EL (cell line): ENCODE measurements around the gene GLIS2.

Source experiments
- DNase-seq: peaks from one replicate; pipeline ENCODE4 v3.0.0-alpha.2; 2016

GLIS2 gene

DNA sequence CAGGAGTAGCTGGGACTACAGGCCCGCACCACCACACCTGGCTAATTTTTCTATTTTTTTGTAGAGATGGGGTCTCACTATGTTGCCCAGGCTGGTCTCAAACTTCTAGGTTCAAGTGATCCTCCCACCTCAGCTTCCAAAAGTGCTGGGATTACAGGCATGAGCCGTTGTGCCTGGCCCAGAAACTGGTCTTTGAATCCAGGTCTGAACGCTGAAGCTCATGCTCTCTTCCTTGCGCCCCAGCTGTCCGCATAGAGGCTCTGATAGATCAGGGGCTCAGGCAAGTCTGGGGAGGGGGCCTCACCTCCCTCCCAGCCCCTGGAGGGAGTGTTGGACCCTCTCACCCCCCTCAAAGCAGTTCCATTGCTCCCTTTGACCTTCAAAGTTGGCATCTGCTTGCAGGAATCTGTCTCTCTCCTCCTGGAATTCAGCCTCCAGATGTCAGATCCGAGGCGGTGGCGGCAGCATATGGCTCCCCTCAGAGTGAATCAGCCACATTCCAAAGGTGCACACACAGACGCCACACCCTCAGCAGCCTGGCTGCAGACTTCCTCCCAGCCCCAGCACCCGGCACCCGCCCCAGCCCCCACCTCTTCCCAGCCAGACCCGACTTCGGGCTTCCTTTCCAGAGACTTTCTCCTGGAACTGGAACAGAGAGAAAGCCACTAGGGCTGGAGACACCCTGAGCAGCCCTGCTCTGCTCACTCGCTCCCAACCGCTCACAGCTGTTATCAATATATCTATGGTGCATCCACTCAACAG lies 16.9 kb upstream of the GLIS2 start:
- peak; percentile 95 for DNase-seq

DNA sequence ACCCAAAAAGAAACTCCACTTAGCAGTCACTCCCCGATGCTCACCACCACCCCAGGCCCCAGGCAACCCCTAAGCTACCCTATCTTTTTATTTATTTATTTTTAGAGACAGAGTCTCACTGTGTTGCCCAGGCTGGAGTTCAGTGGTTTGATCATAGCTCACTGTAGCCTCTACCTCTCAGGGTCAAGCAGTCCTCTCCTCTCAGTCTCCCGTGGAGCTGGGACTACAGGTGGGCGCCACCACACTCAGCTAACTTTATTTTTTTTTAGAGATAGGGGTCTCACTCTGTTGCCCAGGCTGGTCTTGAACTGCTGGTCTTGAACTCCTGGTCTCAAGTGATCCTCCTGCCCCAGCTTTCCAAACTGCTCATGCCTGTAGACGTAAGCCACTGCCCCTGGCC lies 14.7 kb upstream of the GLIS2 start:
- DNase-seq = no peak

DNA sequence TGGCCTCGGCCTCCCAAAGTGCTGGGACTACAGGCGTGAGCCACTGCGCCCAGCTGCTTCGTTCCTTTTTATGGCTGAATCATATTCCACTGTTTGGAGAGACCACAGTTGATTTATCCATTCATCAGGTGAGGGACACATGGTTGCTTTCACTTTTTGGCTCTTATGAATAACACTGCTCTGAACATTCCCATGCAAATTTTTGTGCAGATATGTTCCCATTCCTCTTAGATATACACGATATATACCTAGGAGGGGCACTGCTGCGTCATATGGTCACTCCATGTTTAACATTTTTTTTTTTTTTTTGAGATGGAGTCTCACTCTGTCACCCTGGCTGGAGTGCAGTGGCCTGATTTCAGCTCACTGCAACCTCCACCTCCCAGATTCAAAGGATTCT lies 13.9 kb upstream of the GLIS2 start:
- DNase-seq = no peak

- no peak for DNase-seq
These were observed 11.9 kb upstream of the GLIS2 start for GRCh38 chr16:4303973-4304372.

GRCh38 chr16:4306470-4307214 lies 9.2 kb upstream of the GLIS2 start:
- no peak for DNase-seq

GRCh38 chr16:4307215-4308037 lies 8.4 kb upstream of the GLIS2 start:
- peak; percentile 97 for DNase-seq

GRCh38 chr16:4309102-4309832 lies 6.6 kb upstream of the GLIS2 start:
- no peak for DNase-seq

DNA sequence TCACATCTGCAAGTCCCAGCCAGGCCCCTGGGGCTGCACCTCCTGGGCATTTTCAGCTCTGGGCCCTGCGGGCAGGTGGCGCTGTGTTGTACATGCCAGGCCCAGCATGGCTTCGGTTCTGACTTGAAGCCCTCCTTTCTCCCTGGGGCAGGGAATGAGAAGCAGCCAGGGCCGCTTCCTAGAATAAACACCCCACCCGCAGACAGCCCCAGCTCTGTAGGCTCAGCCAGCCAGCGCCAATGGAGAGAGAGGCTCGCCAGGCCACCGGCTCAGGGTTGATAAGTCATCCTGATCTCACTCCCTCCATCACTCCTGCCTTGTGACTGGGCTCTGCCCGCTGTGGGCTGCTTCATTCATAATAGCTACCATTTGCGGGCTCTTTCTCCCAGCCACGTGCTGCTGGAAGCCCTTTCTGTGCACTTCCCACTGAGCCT lies 6.0 kb upstream of the GLIS2 start:
- peak; percentile 79 for DNase-seq

GRCh38 chr16:4313563-4314531 lies 2.0 kb upstream of the GLIS2 start:
- no peak for DNase-seq

DNA sequence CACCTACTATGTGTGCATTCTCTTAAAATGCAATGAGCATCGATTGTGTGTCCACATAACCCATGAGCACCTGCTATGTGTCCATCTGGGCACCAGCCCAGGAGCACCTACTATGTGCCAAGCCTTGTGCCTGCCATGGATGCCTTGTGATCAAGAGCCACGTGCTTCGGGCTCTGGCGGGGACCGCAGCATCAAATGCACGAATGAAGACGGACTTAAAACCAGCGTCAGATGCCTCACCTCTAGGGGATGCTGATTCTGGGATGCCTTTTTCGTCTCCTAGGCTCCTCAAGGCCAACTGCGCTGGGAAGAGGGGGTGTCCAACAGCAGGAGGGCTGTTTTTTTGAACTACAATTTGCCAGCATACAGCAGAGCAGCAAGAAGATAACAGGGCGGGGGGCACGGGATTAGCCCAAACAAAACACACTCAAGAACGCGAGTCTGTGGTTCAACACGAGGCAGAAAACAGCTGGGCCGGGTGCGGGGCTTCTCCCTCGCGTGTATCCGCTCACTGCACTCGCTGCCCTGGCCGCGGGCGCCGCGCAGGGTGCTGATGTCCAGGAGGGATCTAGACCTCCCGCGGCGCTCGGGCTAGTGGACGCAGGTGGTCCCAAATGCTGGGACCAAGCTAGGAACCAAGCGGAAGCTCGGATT lies 1.2 kb upstream of the GLIS2 start:
- peak; percentile 49 for DNase-seq

- peak; percentile 36 for DNase-seq
These were observed 419 bp downstream of the GLIS2 start for GRCh38 chr16:4316108-4316863.

DNA sequence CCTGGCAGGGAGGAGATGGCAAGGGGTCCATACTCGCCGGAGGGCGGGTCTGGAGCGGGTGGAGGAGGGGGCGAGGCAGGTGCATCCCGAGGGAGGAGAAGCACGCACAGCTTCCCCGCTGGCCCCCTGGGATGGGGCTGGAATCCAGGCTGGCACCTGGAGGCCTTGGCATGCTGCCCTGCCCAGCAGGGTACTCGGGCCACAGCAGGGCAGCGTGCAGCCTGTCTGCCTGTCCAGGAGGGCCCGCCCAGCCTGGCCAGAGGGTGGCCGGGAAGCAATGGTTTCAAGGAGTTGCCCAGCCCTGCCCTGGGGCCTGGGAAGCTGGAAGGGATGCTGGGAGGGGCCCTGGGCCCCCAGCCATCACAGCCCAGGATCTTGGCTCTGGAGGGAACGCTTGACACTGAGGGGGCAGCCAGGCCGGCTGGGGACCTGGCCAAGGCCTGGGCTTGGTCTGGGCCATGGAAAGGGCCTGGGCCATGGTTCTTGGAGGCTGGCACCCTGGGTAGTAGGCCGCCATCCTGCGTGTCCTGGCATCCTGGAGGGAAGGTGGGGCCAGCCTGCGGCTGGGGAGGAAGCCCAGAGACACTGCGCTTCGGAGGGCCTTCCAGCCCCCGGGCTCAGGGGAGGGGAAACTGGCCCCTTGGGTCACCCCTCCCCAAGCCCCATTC lies 1.1 kb downstream of the GLIS2 start:
- DNase-seq = peak; percentile 70

DNA sequence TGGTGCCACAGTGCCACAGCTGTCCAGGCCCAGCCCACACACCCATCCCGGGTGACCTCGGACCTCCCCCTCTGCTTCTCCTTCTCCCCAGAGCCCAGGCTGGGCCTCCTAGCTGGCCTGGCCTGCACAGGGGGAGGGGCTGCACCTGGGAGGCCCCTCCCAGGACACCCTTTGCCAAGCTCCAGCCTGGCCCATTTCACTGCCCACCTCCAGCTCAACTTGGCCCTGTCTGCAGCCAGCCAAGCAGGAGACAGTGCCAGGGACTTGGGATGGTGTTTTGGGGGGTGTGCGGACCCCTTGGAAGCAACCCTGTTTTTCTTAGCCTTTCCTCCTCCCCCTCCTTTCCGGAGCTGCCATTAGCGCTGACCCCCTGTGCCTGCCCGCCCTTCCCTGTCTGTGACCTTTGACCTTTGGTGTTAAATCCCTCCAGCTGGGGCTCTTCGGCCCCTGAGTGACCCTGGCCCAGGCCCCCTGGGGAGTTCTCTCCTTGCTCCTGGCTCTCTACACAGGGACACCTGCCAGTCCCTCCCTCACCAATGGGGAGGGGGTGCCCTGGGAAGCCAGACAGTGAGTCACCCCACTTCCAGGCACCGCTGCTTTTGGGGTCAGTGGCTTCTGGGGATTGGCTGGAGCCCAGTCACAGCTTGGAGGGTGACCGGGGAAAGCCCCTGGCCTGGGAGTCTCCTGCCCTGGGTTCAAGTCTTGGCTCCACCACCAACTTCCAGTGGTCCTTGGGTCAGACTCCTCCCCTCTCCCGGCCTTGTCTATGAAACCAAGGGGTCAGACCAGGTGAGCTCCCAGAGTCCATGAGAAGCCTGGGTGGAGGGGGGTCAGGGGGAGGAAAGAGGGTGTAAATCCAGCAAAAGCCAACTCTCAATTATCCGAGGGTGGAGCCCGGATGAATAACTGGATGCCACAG lies 1.9 kb downstream of the GLIS2 start:
- peak; percentile 29 for DNase-seq

- no peak for DNase-seq
These were observed 2.6 kb downstream of the GLIS2 start for GRCh38 chr16:4318451-4318910.

GRCh38 chr16:4318967-4319366 lies 3.1 kb downstream of the GLIS2 start:
- DNase-seq = no peak

GRCh38 chr16:4319454-4320421 lies 3.9 kb downstream of the GLIS2 start:
- DNase-seq = no peak

GRCh38 chr16:4320571-4321137 lies 4.8 kb downstream of the GLIS2 start:
- DNase-seq = no peak
